ENCODE measurements around the gene TRPM2. TPM values are rescaled to one million over a fixed set of nuclear protein-coding genes. Genes with fewer than 3 reads are reported as not detected.

The TRPM2 gene
- total and polyA plus RNA-seq, 2 of the 13 experiments (the other 11 are each of a cell fraction or from before 2014, with no cell fraction given) = 0.07 to 0.20 TPM

GRCh38 chr21:44438531-44439210, 85.2 kb downstream of the TRPM2 start (continued):
- TF ChIP-seq ZNF687 (CRISPR knock-in tag; IDR thresholded peaks at IDR 0.05) (peak; percentile 51; the same call in 1 of the 2 replicates), TRIM24 (CRISPR knock-in tag; IDR thresholded peaks at IDR 0.05) (no peak), ZMAT3 (CRISPR knock-in tag; conservative IDR thresholded peaks at IDR 0.05) (no peak), RAD51 (IDR thresholded peaks at IDR 0.05; ENCODE audit: borderline replicate concordance) (no peak), BRCA1 (CRISPR knock-in tag; IDR thresholded peaks at IDR 0.05) (no peak), HOXA5 (CRISPR knock-in tag; IDR thresholded peaks at IDR 0.05) (no peak), PHF20 (CRISPR knock-in tag; IDR thresholded peaks at IDR 0.05) (no peak), ZC3H13 (CRISPR knock-in tag; IDR thresholded peaks at IDR 0.05) (no peak), ZNF33B (CRISPR knock-in tag; IDR thresholded peaks at IDR 0.05) (no peak), MLXIP (CRISPR knock-in tag; IDR thresholded peaks at IDR 0.05; ENCODE audit: borderline replicate concordance) (no peak), E2F1 (CRISPR knock-in tag; IDR thresholded peaks at IDR 0.05) (no peak), CREM (IDR thresholded peaks at IDR 0.05) (no peak), CREM (CRISPR knock-in tag; IDR thresholded peaks at IDR 0.05) (no peak), ZC3H4 (CRISPR knock-in tag; IDR thresholded peaks at IDR 0.05; ENCODE audit: borderline replicate concordance) (no peak), GTF3A (CRISPR knock-in tag; conservative IDR thresholded peaks at IDR 0.05) (no peak), SKIL (CRISPR knock-in tag; IDR thresholded peaks at IDR 0.05; ENCODE audit: borderline replicate concordance) (no peak), ZBTB33 (CRISPR knock-in tag; IDR thresholded peaks at IDR 0.05) (no peak), GLI4 (CRISPR knock-in tag; IDR thresholded peaks at IDR 0.05; ENCODE audit: borderline replicate concordance) (no peak)

Data from HepG2 (cell line).